ENCODE results near the gene XIRP2.

The XIRP2 gene

DNA sequence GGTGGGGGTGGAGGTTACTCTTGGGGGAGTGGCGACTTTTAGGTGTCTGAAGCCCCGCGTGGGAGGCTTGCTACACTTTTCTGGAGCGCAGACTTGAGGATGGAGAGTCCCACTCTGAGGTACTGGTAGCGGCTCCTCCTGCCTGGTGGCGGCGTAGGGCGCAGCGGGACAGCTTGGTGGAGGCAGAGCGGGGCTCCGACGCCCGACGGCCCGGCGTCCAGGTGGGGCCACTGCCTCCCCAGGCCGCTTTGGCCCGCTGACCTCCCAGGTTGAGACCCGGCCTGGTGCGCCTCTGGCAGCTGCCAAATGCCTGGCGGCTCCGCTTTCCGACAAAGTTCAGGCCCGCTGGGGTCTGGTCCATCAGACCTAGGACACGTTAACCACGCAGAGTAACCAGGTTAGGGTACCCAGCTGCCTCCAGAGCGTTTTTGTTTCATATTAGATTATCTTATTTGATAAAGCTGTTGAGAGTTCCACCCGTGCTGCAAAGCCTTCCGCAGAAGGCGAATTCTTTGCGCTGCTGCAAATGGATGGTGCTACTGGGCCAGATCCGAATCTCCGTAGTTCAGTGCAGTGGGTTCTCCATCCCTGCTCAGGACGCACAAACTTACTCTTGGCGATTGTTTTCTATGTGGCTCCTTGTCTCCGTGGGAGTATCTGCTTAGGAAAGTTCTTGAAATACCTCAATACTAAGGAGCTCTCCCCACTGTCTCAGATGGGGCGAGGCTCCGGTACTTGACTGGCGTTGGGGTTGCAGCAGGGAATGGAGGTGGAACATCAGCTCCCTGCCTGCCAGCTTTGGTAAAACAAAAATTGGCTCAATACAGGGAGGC, 405.9 kb downstream of the XIRP2 start:
- no peak for DNase-seq (ENCODE audit: low spot score)
- TF ChIP-seq, protein P1, sequence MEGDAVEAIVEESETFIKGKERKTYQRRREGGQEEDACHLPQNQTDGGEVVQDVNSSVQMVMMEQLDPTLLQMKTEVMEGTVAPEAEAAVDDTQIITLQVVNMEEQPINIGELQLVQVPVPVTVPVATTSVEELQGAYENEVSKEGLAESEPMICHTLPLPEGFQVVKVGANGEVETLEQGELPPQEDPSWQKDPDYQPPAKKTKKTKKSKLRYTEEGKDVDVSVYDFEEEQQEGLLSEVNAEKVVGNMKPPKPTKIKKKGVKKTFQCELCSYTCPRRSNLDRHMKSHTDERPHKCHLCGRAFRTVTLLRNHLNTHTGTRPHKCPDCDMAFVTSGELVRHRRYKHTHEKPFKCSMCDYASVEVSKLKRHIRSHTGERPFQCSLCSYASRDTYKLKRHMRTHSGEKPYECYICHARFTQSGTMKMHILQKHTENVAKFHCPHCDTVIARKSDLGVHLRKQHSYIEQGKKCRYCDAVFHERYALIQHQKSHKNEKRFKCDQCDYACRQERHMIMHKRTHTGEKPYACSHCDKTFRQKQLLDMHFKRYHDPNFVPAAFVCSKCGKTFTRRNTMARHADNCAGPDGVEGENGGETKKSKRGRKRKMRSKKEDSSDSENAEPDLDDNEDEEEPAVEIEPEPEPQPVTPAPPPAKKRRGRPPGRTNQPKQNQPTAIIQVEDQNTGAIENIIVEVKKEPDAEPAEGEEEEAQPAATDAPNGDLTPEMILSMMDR (IDR thresholded peaks at IDR 0.05; ENCODE audit: extremely low read depth, missing control alignments): no peak

DNA sequence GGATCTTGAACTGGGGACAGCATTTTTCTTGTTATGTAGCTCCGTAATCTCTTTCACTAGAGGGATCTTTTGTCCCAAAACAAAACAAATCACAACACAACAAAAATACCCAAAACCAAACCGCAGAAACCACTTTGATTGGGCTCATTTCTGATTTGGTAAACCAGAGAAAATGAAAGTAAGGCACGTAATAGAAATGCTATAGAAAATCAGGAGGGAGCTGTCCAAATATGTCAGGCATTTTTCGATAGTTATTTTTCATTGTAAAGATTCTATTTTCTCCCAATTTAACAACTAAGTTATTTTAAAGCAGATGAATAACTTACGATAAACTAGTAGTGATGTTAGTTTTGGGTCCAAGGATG, 406.5 kb downstream of the XIRP2 start:
- DNase-seq (ENCODE audit: low spot score): no peak
- TF ChIP-seq, protein P1 (IDR thresholded peaks at IDR 0.05; ENCODE audit: extremely low read depth, missing control alignments): no peak

GRCh38 chr2:167297292-167297691, 409.0 kb downstream of the XIRP2 start:
- DNase-seq (ENCODE audit: low spot score): no peak
- TF ChIP-seq, protein P1 (IDR thresholded peaks at IDR 0.05; ENCODE audit: extremely low read depth, missing control alignments): no peak

DNA sequence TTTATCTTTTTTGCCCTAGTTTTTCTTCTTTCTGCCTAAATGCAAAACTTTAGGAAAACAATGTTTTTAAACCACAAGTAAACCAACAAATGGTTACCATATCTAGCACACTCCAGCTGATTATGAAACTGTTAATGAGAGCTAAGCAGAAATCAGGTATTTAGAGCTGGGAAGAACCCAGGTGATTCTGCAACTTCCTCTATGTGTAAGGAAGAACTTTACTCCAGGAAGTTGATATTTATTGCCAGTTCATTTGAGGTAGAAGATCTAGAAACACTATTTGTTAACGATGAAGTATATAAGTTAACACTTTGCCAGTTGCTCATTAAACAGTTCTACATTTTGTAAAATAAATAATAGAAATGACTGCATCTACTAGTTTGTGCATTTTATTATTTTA, 409.7 kb downstream of the XIRP2 start:
- DNase-seq (ENCODE audit: low spot score): no peak
- TF ChIP-seq, protein P1 (IDR thresholded peaks at IDR 0.05; ENCODE audit: extremely low read depth, missing control alignments): no peak

All from GM20000 (cell line).